HG03565 (cell line): ENCODE data around the gene TP63.
"Not testable (repeated sequence)": the region's sequence is repeated elsewhere in the genome, so short reads cannot be mapped to it uniquely, and the experiment has no call there.

Experiments used
- ATAC-seq: cut with Tn5 transposase; IDR thresholded peaks from one replicate; pipeline ENCODE4 v1.9.1; 2021; ENCODE audit warnings: mild to moderate bottlenecking, moderate library complexity; ENCODE audit not compliant: unreplicated experiment

Gene TP63

DNA sequence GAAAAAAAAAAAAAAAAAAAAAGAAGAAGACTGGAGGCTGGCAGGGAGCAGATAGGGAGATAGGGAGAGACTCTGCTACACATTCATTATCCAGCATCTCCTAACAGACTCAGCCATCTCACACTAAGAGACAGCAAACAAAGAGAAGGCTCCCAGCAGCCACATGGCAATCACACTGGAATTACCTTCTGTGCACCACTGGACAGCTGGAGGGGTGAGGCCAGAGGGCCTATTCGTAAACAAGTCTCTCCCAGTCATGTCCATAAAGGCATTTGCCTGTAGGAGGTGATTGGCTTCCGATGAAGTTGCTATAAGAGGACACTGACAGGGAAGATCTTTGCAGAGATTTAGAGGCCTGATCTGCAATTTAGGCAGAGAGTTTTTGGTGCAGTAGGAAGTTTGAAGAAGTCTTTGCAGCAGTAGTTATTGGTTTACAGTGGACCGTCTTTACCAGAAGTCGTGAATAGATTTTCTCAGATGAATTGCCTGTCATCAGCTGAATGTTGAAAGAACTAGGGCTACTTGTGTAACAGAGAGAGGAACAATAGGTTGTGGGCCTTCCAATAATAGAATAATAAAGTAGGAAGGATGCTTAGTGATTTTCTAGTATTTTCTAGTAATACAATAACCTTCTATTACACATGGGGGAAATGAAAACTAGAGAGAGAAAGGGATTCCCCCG lies 89.7 kb downstream of the TP63 start:
- no peak for ATAC-seq

DNA sequence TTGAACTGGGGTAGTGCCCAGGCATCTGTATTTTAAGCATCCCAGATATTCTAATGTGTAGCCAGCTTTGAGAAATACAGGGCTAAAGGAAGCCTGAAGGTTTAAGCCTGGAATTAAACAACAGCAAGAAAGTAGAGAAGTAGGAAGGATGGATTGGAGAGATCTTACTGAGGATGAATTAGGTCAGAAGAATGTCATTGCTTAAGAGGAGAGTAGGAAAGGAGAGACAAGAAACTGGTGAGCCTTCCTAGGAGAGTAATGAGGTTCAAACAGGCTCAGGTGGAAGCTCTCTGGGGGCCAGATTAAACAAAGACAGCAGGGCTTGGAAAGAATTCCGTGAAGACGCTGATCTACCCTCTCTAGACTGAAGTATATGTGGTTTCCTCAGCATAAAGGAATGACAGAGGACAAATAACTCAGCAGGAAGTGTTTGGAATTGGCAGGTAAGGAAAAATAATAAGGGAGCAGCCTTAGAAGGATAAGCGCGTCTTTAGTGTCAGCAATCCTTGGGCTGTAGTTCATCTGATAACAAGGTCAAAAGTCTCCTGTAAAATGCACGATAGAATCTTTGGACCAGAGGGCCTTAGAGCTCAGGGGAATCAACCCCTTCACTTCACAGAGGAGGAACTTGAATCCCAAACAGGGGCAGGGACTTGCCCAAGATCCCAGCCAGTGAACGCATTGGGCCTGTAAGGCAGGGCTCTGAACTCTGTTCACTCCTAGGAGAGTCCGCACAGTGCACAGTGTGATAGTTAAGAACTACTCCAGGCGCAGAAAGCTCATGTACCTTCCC lies 90.9 kb downstream of the TP63 start:
- no peak for ATAC-seq

DNA sequence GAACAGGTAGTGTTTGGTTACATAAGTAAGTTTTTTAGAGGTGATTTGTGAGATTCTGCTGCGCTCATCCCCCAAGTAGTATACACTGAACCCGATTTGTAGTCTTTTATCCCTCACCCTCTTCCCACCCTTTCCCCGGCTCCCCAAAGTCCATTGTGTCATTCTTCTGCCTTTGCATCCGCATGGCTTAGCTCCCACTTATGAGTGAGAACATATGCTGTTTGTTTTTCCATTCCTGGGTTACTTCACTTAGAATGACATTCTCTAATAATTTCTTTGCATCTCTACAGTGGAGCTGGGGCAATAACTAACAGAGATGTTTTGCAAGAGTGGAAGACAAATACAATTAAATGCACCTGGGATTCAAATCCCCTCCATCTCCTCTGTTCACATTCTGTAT lies 93.2 kb downstream of the TP63 start:
- ATAC-seq = no peak

DNA sequence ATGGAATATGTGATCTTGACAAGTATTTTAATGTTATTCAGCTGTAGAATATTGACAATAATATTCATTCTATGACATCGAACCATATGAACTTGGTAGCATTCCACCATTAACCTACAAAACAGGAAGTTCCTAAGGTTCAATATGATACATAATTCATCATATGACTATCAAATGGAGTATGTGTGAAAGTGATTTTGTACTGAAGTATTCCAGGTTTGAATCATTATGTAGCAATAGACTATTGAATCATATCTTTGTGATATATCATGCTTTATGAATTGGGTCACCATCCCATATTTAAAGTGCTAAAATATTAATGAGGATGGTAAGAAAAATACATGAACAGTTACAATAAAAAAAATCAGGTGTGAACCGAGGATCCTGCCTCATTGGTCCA lies 95.1 kb downstream of the TP63 start:
- ATAC-seq = no peak

DNA sequence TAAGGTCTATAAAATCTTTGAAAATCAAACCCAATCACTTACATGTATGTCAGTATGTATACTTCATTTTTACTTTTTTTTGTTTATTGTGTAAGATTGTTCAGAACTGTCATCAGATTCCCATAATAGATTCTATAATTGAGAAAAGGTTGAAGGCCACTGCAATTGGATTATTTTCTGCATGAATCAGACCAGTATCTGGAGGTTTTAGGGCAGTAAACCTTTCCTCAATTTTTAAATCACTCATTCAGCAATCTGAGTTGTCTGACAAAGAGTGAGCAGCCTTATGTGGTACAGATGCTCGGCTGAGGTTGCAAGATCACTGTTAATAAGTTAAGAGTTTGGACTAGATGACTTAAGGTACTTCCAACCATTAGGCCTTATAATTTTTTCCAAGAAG lies 96.0 kb downstream of the TP63 start:
- no peak for ATAC-seq

DNA sequence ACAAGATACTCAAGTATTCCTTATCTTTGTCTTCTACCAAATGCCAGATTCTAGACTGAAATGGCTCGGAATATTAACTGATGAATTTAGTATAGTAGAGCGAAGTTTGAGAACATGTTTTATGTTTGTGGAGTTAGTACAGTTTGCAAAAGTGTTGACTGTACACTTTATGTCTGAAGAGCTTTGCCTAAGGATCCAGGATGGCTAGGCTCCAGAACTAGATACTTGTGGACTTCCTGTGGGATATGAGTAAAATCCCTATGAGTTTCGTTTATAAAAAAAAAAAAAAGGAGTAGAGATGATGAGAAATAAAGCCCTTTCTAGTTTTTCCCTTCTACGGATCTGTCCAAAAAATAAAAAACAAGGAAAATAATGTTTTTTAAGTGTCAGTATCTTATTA lies 96.7 kb downstream of the TP63 start:
- ATAC-seq = no peak

DNA sequence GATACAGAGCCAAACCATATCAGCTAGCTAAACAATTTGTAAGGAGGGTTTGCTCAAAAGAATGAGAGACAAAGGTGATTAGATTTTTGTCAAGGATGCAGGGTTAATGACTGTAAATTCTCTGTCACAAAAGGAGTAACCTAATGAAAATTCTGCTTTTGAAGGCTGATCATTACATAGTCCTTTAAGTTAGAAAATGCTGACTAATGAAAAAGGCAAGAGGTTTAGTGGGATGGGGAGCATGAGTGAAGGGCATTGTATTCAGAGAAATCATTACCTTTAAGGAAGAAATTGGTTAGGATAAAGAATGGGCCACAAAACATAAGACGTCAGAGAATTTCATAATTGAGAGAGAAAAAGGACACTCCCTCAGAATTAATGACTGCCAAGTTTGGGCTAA lies 97.7 kb downstream of the TP63 start:
- no peak for ATAC-seq

DNA sequence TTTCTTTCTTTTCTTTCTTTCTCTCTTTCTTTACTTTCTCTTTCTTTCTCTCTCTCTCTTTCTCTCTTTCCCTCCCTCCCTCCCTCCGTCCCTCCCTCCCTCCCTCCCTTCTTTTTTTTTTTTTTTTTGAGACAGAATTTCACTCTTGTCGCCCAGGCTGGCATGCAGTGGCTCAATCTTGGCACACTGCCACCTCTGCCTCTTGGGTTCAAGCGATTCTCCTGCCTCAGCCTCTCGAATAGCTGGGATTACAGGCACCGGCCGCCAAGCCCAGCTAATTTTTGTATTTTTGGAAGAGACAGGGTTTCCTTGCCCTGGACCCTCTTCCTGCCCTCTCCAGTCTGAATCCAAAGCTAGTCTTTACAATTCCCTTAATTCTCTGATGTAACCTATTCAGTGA lies 102.9 kb downstream of the TP63 start:
- ATAC-seq = no peak

DNA sequence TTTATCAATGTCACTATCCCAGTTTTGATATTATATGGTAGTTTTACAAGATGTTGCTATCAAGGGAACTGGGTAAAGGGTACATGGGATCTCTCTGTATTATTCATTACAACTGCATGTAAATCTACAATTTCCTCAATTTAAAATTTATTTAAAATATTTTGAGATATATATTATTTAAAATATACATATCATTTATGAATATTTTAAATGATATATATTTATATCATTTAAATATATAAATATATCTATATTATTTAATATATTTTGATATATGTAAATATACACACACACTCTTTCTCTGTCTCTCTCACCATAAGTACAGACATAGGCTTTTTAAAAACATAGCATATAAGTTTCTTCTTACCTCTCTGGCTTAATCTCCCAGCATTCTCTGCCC lies 104.7 kb downstream of the TP63 start:
- no peak for ATAC-seq

DNA sequence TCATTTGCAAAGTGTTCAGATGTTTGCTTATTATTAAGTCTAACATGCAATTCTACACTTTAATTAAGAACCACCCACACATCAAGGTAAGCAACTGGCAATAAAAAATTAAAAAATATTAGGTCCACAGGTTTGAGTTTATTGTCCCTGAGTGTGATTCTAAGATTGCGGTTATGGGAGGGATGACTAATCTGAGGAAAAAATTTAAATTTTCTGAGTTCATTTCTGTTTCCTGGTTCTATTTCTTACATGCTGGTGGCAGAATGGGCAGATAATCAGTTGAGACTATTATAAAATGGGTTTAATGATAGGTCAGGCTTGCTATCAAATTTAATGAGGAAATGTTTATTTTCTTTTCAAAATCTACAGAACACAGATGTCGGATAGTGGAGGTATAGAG lies 105.9 kb downstream of the TP63 start:
- ATAC-seq = no peak

DNA sequence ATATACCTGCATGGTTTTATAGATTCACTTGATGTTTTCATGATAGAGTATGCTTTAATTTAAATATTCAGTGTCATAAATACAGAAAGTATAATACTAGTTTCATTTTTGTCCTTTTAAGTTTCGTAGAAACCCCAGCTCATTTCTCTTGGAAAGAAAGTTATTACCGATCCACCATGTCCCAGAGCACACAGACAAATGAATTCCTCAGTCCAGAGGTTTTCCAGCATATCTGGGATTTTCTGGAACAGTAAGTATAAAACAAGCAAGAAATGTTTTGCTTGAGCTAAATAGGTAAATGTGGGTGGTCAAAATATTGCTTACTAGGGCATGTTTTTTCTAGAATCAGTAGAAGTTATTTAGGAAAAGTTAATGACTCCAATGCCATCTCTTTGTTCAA lies 106.4 kb downstream of the TP63 start:
- no peak for ATAC-seq

DNA sequence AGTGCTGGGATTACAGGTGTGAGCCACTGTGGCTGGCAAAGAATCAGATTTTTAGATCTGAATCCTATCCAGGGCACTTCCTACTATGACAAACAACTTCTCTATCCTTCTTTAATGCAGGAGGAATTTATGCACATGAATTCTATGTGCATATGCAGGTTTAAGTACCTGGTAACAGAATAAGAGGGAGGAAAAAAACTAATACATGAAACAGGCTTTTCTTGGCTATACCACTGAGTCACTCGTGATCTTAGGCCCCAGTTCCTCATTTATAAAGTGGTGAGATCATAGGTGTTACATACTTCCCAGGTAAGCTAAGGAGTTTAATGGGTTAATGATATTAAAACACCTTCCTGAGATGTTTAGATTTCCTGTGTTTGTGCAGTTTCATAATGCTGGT lies 108.2 kb downstream of the TP63 start:
- ATAC-seq = no peak

DNA sequence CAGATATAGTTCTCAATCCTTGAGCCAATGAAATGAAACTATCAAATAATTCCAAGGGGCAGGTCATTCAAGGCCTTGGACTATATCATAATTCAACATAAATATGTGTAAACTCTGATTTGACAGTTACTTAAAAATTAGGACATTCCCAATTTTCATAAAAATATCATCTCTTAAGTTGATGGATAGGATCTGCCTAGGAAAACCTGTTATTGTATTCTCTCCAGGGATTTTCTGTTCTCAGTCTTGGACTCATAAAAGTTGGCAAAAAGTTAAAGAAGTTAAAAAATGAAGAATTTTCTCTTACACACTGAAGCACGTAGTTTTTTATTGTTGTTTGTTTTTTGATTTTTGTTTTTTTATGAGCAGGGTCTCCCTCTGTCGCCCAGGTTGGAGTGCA lies 109.0 kb downstream of the TP63 start:
- no peak for ATAC-seq

DNA sequence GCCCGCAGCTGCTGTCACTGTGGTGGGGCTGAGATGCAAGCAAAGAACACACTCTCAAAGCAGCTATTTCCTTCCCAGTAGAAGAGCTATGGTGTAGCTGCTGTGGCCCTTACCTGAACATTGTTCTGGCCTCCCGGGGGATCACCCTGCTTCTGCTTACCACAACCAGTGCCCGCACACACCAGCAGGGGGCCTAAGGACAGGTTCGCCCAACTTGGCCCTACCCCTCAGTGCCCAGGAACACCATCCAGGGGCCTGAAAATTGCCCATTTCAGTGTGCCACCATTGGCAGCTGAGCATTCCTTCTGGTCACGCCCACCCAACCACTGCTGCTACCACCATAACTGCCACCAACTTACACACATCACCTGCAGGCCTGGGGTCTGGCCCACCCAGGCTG lies 113.0 kb downstream of the TP63 start:
- ATAC-seq = no peak

DNA sequence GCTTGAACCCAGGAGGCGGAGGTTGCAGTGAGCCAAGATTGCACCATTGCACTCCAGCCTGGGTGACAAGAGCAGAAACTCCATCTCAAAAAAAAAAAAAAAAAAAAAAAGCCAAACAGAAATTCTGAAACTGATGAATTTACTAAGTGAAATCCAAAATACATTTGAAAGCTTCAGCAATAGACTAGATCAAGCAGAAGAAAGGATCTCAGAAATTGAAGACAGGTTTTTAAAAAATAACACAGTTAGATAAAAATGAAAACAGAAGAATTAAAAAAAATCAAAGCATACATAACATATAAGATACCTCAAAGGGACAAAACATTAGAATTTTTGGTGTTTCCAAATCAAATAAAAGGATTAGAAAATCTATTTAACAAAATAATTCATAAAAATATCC lies 114.4 kb downstream of the TP63 start:
- no peak for ATAC-seq

DNA sequence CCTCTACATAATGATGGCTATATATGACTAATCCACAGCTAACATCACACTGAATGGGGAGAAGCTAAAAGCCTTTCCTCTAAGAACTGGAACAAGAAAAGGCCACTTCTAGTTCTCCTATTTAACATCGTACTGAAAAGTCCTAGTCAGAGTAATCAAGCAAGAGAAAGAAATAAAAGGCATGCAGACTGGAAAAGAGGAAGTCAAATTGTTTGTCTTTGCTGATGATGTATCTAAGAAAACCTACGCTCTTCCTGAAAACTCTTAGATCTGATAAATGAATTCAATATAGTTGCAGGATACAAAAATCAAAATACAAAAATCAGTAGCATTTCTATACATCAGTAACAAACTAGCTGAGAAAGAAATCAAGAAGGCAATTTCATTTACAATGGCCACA lies 116.9 kb downstream of the TP63 start:
- no peak for ATAC-seq

DNA sequence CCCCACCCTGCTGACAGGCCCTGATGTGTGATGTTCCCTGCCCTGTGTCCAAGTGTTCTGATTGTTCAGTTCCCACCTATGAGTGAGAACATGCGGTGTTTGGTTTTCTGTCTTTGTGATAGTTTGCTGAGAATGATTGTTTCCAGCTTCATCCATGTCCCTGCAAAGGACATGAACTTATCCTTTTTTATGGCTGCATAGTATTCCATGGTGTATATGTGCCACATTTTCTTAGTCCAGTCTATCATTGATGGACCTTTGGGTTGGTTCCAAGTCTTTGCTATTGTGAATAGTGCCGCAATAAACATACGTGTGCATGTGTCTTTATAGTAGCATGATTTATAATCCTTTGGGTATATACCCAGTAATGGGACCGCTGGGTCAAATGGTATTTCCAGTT lies 119.8 kb downstream of the TP63 start:
- not testable (repeated sequence) for ATAC-seq

DNA sequence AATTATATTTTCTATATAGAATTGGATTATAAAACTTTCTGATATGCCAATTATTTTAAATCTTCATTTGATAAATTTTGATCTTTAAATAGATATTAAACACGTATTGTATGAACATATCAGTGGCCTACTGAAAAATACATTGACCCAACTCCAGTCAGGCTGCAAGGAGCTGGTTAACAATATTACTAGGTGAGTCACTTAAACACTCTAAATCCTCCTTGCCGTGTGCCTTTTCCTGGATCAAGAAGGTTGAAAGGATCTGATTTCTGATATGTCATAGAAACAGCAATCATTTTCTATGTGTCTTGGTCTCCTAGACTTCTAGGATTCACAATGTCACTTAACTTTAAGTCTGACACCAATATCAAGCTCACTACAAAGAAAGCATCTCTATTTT lies 123.2 kb downstream of the TP63 start:
- no peak for ATAC-seq

DNA sequence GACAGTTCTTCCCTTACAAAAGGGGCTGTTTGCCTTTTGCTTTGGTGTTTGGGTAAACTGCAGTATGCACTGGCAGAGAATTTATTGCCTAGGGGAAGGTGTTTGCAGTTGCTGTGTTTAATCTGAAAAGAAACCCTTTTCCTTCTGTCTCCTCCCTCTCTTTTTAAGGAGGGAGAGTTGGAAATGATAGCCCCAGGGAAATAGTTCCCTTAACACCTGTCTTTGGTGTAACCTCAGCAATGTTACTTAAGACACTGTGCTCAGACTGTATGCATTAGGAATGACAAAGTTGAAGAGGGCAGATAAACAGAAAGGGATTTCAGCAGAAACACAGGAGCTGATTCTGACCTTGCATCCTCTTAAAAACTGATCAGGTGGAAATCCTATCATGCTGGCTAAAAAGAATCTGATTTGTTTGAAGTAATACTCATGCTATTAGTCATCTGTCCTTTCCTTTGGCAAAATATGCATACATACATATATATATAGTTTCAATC lies 125.4 kb downstream of the TP63 start:
- ATAC-seq = no peak

DNA sequence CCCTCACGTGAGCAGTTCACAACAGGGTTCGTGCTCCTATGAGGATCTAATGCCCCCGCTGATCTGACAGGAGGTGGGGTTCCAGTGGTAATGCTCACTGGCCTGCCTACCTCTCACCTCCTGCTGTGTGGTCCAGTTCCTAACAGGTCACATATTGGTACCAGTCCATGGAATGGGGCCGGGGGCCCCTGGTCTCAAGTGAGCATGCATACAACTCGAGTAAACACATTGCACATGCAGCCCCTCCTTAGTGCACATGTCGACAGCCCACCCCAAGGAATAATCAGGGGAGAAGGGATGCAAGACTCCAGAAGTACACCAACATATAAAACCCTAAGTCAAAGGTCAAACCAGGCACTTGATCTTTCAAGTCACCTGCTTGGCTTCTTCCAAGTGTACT lies 127.0 kb downstream of the TP63 start:
- ATAC-seq = no peak

DNA sequence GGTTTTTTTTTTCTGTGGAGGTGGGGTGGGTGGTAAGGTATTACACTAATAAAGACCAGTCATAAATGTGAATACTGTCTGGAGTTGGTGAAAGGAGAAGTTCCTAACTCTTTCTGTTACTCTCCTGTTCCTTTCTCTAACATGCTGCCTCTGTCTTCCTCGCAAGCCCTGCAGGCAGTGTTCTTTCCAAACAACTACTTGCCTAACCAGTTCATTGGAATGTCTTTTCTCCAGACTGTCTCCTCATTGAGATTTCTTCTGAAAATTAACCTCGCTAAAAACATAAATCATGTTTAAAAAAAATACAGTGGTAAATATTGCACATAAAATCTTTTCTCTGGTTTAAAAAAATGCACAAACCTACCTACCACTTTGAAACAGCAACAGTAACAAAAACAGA lies 135.2 kb downstream of the TP63 start:
- no peak for ATAC-seq

DNA sequence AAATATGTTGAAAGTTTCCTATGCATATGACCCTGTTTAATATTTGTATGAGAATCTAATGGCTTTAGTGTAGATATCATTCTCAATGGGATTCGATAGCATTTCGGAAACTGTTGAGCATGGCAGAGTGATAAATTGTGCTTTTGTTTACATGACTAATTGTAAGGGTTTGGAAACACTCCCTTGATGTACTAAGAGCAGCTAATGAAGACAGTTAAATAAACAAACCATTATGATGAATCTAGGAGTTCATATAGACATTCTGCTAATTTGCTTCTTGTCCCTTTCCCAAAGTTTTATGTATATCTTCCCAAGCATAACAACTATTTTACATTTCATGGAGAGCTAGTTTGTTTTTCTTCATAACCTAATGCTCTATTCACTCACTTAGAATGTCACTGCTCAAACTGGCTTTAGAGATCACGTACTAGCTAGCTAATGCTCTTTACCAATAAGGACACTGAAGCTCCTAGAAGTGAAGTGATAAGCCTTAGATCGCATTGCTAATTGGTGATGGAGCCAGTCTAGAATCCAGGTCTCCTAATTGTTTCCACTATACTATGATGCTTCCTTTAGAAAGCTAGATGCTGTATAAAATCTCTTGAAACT lies 140.8 kb downstream of the TP63 start:
- no peak for ATAC-seq
